ENCODE data around the gene FTCD. TPM values are rescaled to one million over a fixed set of nuclear protein-coding genes. Genes with fewer than 3 reads are reported as not detected.
A peak's percentile ranks its signal among the peaks of the same experiment; 100 is the strongest.

The FTCD gene
- total and polyA plus RNA-seq, 2 experiments from 2014 or later: 18.9 to 27.4 TPM

DNA sequence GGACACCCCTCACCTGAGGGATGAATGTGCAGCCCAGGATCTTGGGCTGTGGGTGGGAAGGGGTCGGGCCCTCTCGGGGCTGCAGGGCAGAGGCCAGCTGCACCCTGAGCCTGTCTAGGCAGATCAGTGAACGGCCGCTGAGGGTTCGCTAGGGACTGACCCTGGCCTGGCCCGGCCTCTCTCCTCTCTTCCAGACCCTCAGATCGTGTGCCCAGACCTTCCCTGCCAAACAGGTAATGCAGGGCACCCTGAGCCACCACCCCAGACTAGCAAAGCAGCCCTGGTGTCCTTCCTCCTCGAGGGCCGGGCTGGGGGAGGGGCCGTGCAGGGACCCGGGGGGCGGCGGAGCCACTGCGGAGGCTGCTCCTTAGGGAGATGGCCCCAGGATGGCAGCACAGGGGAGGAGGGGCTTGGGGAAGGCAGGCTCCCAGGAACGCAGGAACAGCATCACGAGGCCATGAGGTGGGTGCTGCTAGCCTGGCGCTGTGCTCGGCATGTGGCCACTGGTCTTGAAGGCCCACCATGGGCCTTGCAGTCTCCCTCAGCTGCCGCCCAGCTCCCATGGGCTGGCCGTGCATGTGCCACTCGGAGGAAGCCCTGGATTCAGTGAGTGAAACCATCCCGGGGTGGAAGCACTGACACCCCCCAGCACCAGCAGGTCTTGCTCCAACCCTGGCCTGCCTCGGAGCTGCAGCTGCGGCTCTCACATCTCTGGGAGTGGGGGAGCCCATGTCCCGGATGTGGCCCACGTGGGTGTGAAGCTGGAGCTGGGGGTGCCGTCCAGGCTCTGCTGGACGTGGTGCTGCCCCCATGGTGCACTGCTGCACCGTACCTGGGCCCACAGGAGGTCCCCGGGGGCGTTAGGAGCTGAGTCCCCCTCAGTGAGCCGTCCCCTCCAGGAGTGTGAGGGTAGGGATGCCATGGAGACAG is 28.8 kb downstream of the FTCD start:
- H3K36me3 ChIP-seq: no peaks in the 10 kb centered on the region
- peak overlapping the region; percentile 98 for H3K27ac ChIP-seq
- peaks cover 31% of the 10 kb centered on the region for H3K4me1 ChIP-seq (ENCODE audit: low read depth)
- DNase-seq (ENCODE audit: low read depth in 1 of 2, low spot score in 1 of 2): no peak
- no peaks in the 10 kb centered on the region for H3K9me3 ChIP-seq (ENCODE audit: low read depth)
- no peaks in the 10 kb centered on the region for H3K27me3 ChIP-seq
- no peak overlapping the region for H3K4me3 ChIP-seq
- no peak for TF ChIP-seq CTCF (IDR thresholded peaks at IDR 0.05; ENCODE audit: low read depth, low read length)

- TF ChIP-seq CTCF (IDR thresholded peaks at IDR 0.05; ENCODE audit: low read depth, low read length): no peak
- Histone ChIP-seq H3K27ac (peak overlapping the region; percentile 98), H3K4me1 (ENCODE audit: low read depth) (peaks cover 31% of the 10 kb centered on the region), H3K9me3 (ENCODE audit: low read depth) (no peaks in the 10 kb centered on the region), H3K27me3 (no peaks in the 10 kb centered on the region), H3K36me3 (no peaks in the 10 kb centered on the region), H3K4me3 (no peak overlapping the region)
- no peak for DNase-seq (ENCODE audit: low read depth in 1 of 2, low spot score in 1 of 2)
These were observed 29.5 kb downstream of the FTCD start for GRCh38 chr21:46125846-46126301.

DNA sequence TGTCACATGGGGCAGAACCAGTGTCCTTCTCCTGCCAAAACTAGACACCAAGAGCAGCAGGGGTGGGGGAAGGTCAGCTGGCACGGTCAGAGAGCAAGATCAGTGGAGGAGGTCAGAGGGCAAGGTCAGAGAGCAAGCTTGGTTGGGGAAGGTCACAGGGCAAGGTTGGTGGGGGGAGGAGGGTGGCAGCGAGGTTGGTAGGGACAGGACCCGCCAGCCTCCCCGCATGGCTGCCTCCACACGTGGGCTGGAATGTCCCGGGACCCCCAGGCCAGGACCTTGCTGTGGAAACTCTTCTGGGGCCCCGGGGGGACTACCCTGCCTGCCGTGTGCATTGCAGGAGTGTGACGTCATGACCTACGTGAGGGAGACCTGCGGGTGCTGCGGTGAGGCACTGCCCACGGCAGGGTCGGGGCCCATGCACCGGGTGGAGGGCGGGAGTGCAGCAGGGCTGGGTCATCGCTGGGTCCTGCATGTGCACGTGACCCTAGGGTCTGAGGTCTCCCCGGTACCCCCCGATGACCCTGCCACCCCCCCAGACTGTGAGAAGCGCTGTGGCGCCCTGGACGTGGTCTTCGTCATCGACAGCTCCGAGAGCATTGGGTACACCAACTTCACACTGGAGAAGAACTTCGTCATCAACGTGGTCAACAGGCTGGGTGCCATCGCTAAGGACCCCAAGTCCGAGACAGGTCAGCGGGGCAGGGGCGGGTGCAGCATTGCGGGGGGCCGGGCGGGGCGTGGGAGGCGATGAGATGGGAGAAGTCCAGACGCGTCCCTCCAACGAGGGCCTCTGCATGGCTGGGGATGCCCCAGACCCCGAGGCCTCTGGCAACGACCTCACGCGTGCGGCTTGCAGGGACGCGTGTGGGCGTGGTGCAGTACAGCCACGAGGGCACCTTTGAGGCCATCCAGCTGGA is 30.2 kb downstream of the FTCD start:
- Histone ChIP-seq H3K27ac (no peak overlapping the region), H3K4me3 (no peak overlapping the region), H3K4me1 (ENCODE audit: low read depth) (peaks cover 31% of the 10 kb centered on the region), H3K9me3 (ENCODE audit: low read depth) (no peaks in the 10 kb centered on the region), H3K27me3 (no peaks in the 10 kb centered on the region), H3K36me3 (no peaks in the 10 kb centered on the region)
- DNase-seq (ENCODE audit: low read depth in 1 of 2, low spot score in 1 of 2): no peak
- TF ChIP-seq CTCF (IDR thresholded peaks at IDR 0.05; ENCODE audit: low read depth, low read length): no peak

GRCh38 chr21:46124083-46124925 is 31.1 kb downstream of the FTCD start:
- Histone ChIP-seq H3K4me3 (no peak overlapping the region), H3K9me3 (ENCODE audit: low read depth) (no peaks in the 10 kb centered on the region), H3K4me1 (ENCODE audit: low read depth) (peaks cover 22% of the 10 kb centered on the region), H3K27me3 (no peaks in the 10 kb centered on the region), H3K27ac (no peak overlapping the region), H3K36me3 (no peaks in the 10 kb centered on the region)
- no peak for DNase-seq (ENCODE audit: low read depth in 1 of 2, low spot score in 1 of 2)
- TF ChIP-seq CTCF (IDR thresholded peaks at IDR 0.05; ENCODE audit: low read depth, low read length): no peak
